HG02610 (cell line): ENCODE measurements around the gene CCDC69.
"Not testable (repeated sequence)": the region's sequence is repeated elsewhere in the genome, so short reads cannot be mapped to it uniquely, and the experiment has no call there.

ENCODE experiments used
- ATAC-seq: cut with Tn5 transposase; IDR thresholded peaks from one replicate; pipeline ENCODE4 v1.9.1; 2021; ENCODE audit warnings: mild to moderate bottlenecking, moderate library complexity; ENCODE audit not compliant: unreplicated experiment

The CCDC69 gene, protein sequence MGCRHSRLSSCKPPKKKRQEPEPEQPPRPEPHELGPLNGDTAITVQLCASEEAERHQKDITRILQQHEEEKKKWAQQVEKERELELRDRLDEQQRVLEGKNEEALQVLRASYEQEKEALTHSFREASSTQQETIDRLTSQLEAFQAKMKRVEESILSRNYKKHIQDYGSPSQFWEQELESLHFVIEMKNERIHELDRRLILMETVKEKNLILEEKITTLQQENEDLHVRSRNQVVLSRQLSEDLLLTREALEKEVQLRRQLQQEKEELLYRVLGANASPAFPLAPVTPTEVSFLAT

DNA sequence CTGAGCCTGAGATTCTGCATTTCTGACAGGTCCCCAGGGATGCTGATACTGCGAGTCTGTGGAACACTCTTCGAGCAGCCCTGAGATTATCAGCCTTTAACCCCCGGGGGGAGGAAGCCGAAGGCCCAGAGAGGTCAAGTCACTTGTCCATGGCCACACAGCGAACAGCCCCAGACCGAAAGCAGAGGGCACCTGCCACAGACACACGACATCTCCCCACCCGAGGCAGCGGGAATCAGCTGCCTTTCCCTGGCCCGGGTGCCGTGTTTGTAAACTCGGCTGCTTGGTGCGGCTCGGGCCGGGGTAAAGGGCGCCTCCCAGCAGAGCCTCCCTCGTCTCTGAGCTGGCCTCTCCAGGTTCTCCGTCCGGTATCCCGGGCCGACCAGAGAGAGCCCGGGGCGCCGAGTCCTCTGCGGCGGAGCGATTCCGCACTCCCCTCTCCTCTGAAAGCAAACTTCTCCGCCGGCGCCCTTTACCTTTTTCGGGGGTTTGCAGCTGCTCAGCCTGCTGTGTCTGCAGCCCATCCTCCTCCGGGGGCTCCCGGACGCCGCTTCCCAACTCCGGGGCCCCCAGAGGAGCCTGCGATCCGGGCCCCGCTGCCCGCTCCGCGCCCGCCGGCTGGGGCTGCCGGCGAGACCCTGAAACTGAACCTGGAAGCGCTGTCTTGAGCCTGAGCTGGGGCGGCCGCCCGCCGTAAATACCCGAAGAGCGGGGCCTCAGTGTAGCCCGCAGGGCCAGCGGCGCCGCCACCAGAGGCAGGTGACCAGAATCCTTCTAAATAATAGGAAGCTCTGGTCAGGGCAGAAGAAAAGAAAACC lies at the start of gene CCDC69:
Gene CCDC69, minus strand, starts transcription at position 646 of the 818 bp plus-strand sequence. Its CDS starts 122 bp downstream, at position 524.
- peak; percentile 72 for ATAC-seq

GRCh38 chr5:151271336-151271735 lies 47.4 kb upstream of the CCDC69 start:
- no peak for ATAC-seq

- peak; percentile 96 for ATAC-seq
Measured at GRCh38 chr5:151270599-151270998, 46.7 kb upstream of the CCDC69 start.

GRCh38 chr5:151267491-151268260 lies 43.8 kb upstream of the CCDC69 start:
- ATAC-seq, result no peak

DNA sequence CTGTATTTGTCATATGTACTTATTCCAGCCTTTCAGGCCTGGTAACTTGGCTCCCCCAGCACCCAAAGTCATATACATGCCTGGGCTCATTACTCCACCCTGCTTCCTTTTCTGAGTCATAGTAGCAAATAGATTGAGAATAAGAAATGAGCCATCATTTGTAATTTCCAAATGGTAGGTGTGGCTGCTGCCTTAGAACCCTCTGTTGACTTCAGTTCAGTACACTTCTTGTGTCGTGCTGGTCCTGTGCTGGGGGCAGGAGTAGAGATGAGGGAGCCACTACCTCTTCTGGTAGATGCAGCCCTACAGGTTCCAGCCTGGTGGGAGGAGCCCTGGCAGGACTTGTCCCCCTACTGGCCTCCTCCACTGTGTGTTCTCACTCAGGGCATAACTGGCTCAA lies 40.2 kb upstream of the CCDC69 start:
- ATAC-seq, result peak; percentile 91

- ATAC-seq, result no peak
Measured at GRCh38 chr5:151262532-151262931, 38.6 kb upstream of the CCDC69 start.

- ATAC-seq, result no peak
Measured at GRCh38 chr5:151259931-151260330, 36.0 kb upstream of the CCDC69 start.

GRCh38 chr5:151258816-151259215 lies 34.9 kb upstream of the CCDC69 start:
- no peak for ATAC-seq

GRCh38 chr5:151258201-151258611 lies 34.3 kb upstream of the CCDC69 start:
- ATAC-seq, result no peak

- peak; percentile 25 for ATAC-seq
Measured at GRCh38 chr5:151257731-151258181, 33.9 kb upstream of the CCDC69 start.

DNA sequence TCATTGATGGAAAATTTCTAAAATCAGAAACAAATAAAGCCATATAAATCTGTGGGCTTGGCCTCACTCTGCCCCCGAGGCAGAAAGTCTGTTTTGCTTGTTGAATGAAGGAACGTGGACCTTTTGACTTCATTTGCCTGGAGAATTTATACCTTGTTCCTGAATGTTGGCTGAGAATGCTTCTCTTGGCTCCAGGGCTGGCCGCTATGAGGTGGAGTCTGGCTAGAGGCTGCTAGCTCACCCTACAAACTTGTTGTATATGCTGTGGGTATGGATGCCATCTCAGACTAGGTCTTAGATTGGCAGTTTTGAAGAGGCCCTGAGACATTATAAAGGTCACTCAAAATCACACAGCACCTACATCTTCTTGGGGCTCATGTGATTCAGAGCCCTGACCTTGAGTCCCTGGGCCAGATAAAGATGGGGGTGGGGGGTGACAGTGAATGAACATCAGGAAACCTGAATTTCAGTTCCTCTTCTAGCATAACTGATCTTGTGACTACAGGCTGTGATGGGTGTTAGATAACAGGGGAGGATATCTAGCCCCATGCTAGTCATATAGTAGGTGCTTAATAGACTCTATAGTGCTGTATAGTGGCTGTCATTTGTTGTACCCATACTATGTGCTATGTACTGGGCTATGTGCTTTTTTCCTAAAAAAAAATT lies 31.9 kb upstream of the CCDC69 start:
- ATAC-seq, result peak; percentile 38

DNA sequence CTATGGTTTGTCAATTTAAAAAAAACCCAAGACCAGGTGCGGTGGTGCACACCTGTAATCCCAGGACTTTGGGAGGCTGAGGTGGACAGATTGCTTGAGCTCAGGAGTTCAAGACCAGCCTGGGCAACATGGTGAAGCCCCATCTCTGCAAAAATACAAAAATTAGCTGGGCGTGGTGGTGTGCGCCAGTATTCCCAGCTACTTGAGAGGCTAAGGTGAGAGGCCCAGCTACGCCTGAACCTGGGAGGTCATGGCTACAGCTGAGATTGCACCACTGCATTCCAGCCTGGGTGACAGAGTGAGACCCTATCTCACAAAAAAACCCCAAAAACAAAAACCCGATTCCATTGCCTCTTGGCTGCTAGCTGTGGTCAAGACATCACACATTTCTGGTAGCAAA lies 31.1 kb upstream of the CCDC69 start:
- ATAC-seq, result not testable (repeated sequence)

- no peak for ATAC-seq
Measured at GRCh38 chr5:151254556-151254955, 30.7 kb upstream of the CCDC69 start.

- no peak for ATAC-seq
Measured at GRCh38 chr5:151253605-151253950, 29.7 kb upstream of the CCDC69 start.

DNA sequence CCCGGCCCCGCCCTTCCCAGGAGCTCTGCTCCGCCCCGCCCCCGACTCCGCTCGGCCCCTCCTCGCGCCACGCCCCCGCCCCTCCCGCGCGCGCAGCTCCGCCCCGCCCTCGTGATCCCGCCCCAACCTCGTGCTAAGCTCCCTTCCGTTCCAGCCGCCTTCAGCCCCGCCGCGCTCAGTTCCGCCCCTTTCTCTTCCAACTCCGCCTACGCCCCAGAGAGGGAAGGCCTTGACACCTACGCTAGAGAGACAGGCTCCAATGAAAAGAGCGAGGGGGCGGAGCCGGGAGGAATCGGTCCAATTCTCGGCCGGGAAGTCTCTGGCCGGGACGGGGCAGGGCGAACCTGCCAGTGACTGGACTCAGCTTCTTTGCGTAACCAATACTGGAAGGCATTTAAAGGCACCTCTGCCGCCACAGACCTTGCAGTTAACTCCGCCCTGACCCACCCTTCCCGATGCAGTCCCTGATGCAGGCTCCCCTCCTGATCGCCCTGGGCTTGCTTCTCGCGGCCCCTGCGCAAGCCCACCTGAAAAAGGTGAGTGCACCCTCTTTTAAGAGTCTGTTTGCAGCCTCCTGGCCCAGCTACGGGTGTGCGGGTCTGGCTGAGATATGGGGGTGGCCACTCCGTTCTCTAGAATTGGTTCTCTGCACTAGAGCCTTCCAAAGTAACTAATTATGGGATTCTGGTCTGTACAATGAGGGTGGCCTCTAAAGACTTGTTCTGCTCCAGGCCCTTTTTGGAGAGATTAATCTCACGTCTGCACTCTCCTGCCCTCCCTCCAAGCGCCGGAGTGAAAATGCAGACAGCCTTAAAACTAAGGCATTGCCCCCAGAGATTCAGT lies 29.1 kb upstream of the CCDC69 start, which contains the start of gene GM2A:
Gene GM2A, plus strand, starts transcription at position 424 of the 843 bp plus-strand sequence. Its CDS starts 32 bp downstream, at position 456.
- peak; percentile 84 for ATAC-seq

DNA sequence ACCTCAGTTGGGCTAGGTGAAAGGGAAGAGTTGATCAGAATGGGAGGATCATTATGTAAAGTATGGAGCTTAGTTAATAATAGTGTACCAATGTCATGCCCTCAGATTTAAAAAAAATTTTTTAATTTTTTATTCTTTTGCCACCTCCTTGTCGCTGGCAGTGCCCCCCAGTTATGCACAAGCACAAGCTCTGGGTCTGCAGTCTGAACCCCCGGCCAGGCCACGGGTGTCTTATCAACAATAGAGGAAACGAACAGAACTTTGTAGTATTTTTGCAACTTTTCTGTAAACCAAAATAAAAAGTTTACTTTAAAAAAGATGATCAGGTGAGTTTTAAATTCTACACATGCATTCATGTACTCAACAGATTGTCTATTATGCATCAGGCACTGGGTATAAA lies 27.7 kb upstream of the CCDC69 start:
- ATAC-seq, result no peak

GRCh38 chr5:151251001-151251551 lies 27.2 kb upstream of the CCDC69 start:
- no peak for ATAC-seq

DNA sequence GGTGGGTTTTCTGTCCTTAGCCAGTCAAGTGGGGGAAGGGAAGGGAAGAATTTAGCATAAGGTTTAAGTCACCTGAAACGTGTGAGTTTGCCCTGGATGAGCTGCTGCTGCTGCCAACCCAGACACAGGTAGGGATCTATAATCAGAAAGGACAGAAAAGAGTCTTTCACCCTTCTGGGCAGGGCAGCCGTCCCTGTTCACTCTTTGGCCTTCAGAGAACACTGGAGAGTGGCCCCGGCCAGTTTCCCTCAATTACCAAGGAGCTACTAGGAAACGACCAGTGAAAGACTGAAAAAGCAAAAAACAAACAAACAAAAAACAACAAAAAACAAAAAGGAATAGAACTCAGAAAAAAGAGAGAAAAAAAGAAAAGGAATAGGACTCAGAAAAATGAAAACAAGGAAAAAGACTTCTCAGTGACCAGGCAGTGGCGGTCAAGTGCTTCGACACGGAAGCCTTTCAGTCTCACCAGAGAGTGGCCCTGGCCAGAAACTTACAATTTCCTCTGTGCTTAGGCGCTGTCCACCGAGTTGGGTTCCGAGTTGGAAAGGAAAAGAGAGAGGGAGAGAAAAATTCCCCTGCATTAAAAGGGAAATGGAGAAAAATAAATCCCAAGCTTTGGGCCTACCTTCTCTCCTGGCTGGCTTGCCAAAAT lies 26.6 kb upstream of the CCDC69 start:
- ATAC-seq, result no peak

- no peak for ATAC-seq
Measured at GRCh38 chr5:151249281-151249680, 25.4 kb upstream of the CCDC69 start.
